Measurements from ENCODE around the gene TSPAN4. TPM values are rescaled to one million over a fixed set of nuclear protein-coding genes. Genes with fewer than 3 reads are reported as not detected.

The TSPAN4 gene
- total and polyA plus RNA-seq, 9 of the 15 experiments (the other 6 are each of a cell fraction or from before 2014, with no cell fraction given) = 0.07 to 31.0 (median 15.7) TPM

DNA sequence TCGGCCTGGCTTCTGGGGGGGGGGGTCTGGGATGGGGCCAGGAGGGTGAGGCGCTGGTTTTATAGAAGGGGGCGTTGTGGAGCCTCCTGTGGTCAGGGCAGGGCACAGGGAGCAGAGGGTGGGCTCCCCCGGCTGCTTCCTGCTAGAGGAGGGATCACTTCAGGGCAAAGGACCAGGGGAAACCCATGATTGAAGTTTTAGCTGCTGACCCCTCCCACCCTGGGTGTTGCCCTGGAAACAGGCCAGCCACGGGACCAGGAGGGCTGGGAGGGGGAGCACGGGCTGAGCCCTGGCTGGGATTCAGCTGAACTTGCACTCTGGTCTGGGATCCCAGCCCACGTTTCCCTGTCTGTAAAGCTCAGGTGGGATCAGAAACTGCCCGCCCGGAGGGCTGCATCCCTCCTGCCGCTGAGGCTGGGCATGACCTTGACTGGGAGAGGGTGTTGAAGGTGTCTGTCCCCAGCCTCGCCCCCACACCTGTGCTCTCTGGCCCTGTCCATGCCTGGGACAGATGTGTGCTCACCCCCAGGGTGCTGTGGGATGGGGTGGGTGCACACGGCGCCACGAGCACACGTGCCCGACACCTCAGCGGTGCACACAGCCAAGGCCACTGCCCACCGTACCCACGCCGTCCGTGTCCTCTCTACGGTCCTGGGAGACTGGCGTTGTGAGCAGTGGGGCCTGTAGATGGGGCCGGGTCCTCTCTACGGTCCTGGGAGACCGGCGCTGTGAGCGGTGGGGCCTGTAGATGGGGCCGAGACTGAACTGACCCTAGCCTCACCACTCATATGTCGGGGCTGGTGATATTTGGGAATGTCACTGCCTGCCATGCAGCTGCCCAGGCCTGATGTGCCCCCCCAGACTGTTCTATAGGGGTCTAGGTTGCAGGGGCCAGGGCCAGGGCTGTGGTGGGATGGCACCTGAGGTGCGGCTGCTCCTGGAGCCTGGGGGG lies 2.3 kb downstream of the TSPAN4 start:
- intact Hi-C loops (cut with micrococcal nuclease) = loop anchor here (5.0 to 10.0 kb wide), 2 partner anchors 70 to 207 kb away; partner anchors contain the start of gene CHID1
- Histone ChIP-seq H3K36me3 (ENCODE audit: control insufficient read depth, insufficient read depth, low read length) (peaks cover 14% of the 10 kb centered on the region; the same call in 1 of the 3 replicates), H3K27ac (ENCODE audit: extremely low read depth, low read depth, low read length) (no peak overlapping the region), H3K4me1 (replicated peaks in 1 of 2; ENCODE audit: control insufficient read depth in 2 of 2, insufficient read depth in 2 of 2, low read length in 2 of 2) (peaks cover 27 to 80% of the 10 kb centered on the region in 2 experiments), H3K4me2 (ENCODE audit: insufficient read depth, low read length) (no peak overlapping the region), H3K4me3 (no peak overlapping the region), H4K20me1 (replicated peaks; ENCODE audit: control insufficient read depth, insufficient read depth, low read length) (no peaks in the 10 kb centered on the region; the same call in 1 of the 2 replicates), H3K79me2 (ENCODE audit: control insufficient read depth, insufficient read depth, low read length) (peaks cover 37% of the 10 kb centered on the region), H3K27me3 (ENCODE audit: control insufficient read depth in 2 of 2, insufficient read depth in 2 of 2, low read length in 2 of 2) (no peaks in the 10 kb centered on the region), H3K9ac (ENCODE audit: insufficient read depth in 1 of 2, low read depth in 2 of 2, low read length in 2 of 2) (peak overlapping the region in 1 of 2 experiments; percentile 75; a peak in 2 of 4 replicates), H2AFZ (ENCODE audit: low read depth, low read length) (no peak overlapping the region), H3K9me1 (ENCODE audit: control insufficient read depth, insufficient read depth, low read length) (peaks cover 3% of the 10 kb centered on the region), H3K9me3 (replicated peaks; ENCODE audit: control insufficient read depth, insufficient read depth, low read depth, low read length) (no peaks in the 10 kb centered on the region)
- in situ Hi-C loops (cut with MboI) = no loop called here
- no TSS peak for BruUV-seq (replicated peaks)
- POLR2A ChIA-PET = interaction anchor here (0.5 to 1.6 kb wide), 2 partner anchors 11 to 56 kb away, joined by 5 read pairs; no protein-coding TSS in a partner anchor
- FAIRE-seq (peak; percentile 64), ATAC-seq (peak; percentile 28), DNase-seq (ENCODE audit: extremely low read depth in 1 of 4, low spot score in 3 of 4) (peak; percentile 66 to 79 (median 70))
- CTCF ChIA-PET (ENCODE audit: low intra/inter-chr PET ratio) = no interaction called here
- 72% methylated on average over 23 of the region's 31 CpGs for WGBS (ENCODE audit: insufficient coverage, low coverage, missing lambda C conversion rate)
- TF ChIP-seq YBX1 (IDR thresholded peaks at IDR 0.05) (no peak), FOXP1 (CRISPR knock-in tag; IDR thresholded peaks at IDR 0.05) (no peak), SIRT6 (IDR thresholded peaks at IDR 0.05; ENCODE audit: low read depth, low read length) (no peak), BACH1 (tag; IDR thresholded peaks at IDR 0.05) (no peak), SMAD4 (CRISPR knock-in tag; conservative IDR thresholded peaks at IDR 0.05) (no peak), RFX1 (IDR thresholded peaks at IDR 0.05) (peak; percentile 90), RBFOX2 (IDR thresholded peaks at IDR 0.05; ENCODE audit: low read depth, low read length) (no peak), KDM1A (IDR thresholded peaks at IDR 0.05) (no peak), ZNF12 (CRISPR knock-in tag; IDR thresholded peaks at IDR 0.05) (no peak), HDAC2 (IDR thresholded peaks at IDR 0.05) (no peak), ZNF212 (CRISPR knock-in tag; IDR thresholded peaks at IDR 0.05) (no peak), RUNX1 (IDR thresholded peaks at IDR 0.05; ENCODE audit: low read depth) (no peak), TAF7 (tag; IDR thresholded peaks at IDR 0.05) (no peak), NR4A1 (CRISPR knock-in tag; IDR thresholded peaks at IDR 0.05) (no peak), NR4A1 (tag; IDR thresholded peaks at IDR 0.05) (no peak)
- TF ChIP-seq, protein P1, sequence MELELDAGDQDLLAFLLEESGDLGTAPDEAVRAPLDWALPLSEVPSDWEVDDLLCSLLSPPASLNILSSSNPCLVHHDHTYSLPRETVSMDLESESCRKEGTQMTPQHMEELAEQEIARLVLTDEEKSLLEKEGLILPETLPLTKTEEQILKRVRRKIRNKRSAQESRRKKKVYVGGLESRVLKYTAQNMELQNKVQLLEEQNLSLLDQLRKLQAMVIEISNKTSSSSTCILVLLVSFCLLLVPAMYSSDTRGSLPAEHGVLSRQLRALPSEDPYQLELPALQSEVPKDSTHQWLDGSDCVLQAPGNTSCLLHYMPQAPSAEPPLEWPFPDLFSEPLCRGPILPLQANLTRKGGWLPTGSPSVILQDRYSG (tag; conservative IDR thresholded peaks at IDR 0.05; ENCODE audit: low read depth) = no peak
- TF ChIP-seq, protein P2, sequence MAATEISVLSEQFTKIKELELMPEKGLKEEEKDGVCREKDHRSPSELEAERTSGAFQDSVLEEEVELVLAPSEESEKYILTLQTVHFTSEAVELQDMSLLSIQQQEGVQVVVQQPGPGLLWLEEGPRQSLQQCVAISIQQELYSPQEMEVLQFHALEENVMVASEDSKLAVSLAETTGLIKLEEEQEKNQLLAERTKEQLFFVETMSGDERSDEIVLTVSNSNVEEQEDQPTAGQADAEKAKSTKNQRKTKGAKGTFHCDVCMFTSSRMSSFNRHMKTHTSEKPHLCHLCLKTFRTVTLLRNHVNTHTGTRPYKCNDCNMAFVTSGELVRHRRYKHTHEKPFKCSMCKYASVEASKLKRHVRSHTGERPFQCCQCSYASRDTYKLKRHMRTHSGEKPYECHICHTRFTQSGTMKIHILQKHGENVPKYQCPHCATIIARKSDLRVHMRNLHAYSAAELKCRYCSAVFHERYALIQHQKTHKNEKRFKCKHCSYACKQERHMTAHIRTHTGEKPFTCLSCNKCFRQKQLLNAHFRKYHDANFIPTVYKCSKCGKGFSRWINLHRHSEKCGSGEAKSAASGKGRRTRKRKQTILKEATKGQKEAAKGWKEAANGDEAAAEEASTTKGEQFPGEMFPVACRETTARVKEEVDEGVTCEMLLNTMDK (IDR thresholded peaks at IDR 0.05; ENCODE audit: borderline replicate concordance, insufficient read depth, low read depth, low read length, poor library complexity, severe bottlenecking) = no peak
- TF ChIP-seq, protein P3, sequence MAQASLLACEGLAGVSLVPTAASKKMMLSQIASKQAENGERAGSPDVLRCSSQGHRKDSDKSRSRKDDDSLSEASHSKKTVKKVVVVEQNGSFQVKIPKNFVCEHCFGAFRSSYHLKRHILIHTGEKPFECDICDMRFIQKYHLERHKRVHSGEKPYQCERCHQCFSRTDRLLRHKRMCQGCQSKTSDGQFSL (CRISPR knock-in tag; IDR thresholded peaks at IDR 0.05) = peak; percentile 41; the same call in 1 of the 2 replicates
- TF ChIP-seq, protein P3 (tag; IDR thresholded peaks at IDR 0.05) = 0 out of 4 replicates have a peak, but pooled peaks of 1 of the 2 experiments have one; percentile 46

Data from K562 (cell line).